ENCODE measurements around the gene SLC41A3.

GRCh38 chr3:126114443-126115386 lies 30.8 kb upstream of the SLC41A3 start:
- no peak for TF ChIP-seq POLR2AphosphoS5 (IDR thresholded peaks at IDR 0.05)
- no peak for TF ChIP-seq EP300 (IDR thresholded peaks at IDR 0.05; ENCODE audit: low read depth)

Measured in transverse colon (tissue), 3 donors.